Sciatic nerve (tissue), 2 donors: ENCODE results near the gene KCNMB1. TPM values are rescaled to one million over a fixed set of nuclear protein-coding genes. Genes with fewer than 3 reads are reported as not detected.

Source experiments
- ATAC-seq: fragments of 200-7000 bp; cut with Tn5 transposase; one replicate; pipeline ENCODE4 v1.9.1; 2020; ENCODE audit warnings: mild to moderate bottlenecking, moderate library complexity
- DNase-seq: peaks from one replicate; pipeline ENCODE4 v3.0.0-alpha.2; 2020; ENCODE audit warnings: low spot score
- intact Hi-C: fragments of 100-400 bp; cut with DNase I; formaldehyde crosslinking; loops from one replicate; pipeline ENCODE4 v1.14.2; 2022
- total RNA-seq: library from RNA; stranded (reverse); fragmentation: NEBNext Ultra II Directional; extraction: Animal tissue kit (Norgen Biotek cat#: 25700); gene quantifications from one replicate; pipeline ENCODE4 v1.2.1, GENCODE V29; 2021
- donor health status: DM: no; HTN: no; CAD: no.
- donor health status: DM: no; HTN: no; CAD: no.

Gene KCNMB1
- total RNA-seq, 1 donor from 2014 or later: 1.4 TPM

DNA sequence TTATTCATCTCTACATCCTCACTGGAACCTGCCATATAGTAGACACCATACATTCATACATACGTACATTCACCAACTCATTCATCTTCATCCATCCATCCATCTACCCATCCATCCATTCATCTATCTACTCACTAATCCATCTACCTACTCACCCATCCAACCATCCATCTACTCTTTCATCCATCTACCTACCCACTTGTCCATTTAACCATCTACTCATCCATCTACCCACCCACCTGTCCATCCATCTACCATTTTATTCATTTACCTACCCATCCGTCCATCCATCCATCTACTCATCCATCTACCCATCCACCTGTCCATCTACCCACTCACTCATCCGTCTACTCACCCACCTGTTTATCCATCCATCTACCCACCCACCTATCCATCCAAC, 59.6 kb downstream of the KCNMB1 start:
- intact Hi-C loops: no loop called here
- no peak for ATAC-seq
- no peak for DNase-seq

DNA sequence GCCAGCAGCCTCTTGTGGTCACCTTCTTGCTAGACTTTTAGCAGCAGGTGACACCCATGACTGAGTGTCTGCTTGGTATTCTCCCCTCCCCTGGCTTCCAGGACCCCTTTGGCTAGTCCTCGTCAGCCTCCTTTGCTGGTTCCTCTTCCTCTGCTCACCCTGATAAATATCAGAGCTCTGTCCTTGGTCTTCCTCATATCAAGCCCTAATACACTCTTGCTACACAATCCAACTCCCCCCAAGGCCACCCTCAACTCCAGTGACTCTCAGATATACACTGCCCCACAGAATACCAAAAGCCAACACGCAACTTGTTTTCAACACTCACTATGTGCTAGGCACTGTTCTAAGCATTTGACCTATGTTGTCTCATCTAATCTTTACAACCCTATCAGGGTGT, 61.3 kb downstream of the KCNMB1 start:
- ATAC-seq (no peak), DNase-seq (no peak)
- intact Hi-C loops: no loop called here

DNA sequence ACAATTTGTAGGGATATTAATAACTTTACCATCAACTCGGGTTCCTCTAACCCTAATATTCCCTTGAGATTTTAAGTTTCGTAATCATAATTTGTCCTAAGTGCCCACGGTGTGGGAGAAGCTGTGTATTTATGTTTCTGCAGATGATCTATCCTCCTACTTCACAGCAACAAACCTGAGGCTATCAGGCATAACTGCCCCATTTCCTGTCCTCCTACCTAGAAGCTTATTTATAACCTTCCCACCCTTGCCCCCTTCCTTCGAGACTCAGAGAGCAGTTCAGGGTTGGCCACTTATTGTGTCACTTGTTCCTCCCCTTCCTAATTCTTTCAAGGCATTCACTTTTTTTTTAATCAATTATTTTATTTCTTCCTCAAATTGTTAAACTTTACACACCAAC, 62.0 kb downstream of the KCNMB1 start:
- no peak for ATAC-seq
- intact Hi-C loops: no loop called here
- DNase-seq: no peak

Other genes with a start within 250 kb of the KCNMB1 start
- gene C5orf58, start 156.4 kb downstream of the KCNMB1 start, total RNA-seq: not detected
- 45.2 TPM for gene LCP2, start 91.6 kb downstream of the KCNMB1 start, total RNA-seq
- 2.1 TPM for gene KCNIP1, start 114.7 kb upstream of the KCNMB1 start, total RNA-seq